B cell (primary cell): ENCODE results near the gene SMPD3. TPM values are rescaled to one million over a fixed set of nuclear protein-coding genes. Genes with fewer than 3 reads are reported as not detected.

Experiments
- ATAC-seq: fragments of 200-7000 bp; cut with Tn5 transposase; one replicate; pipeline ENCODE4 v1.10.0; 2021; ENCODE audit warnings: low read depth, mild to moderate bottlenecking, moderate number of reproducible peaks, moderate library complexity
- CTCF ChIA-PET: fragments of 350-600 bp; sonication (Branson Sonifier 250); formaldehyde crosslinking; loops from one replicate; lab custom pipeline; 2021; ENCODE audit warnings: antibody characterized with exemption, inconsistent platforms; lab: Charles Lee
- POLR2A ChIA-PET: fragments of 350-600 bp; sonication (Branson Sonifier 250); formaldehyde crosslinking; loops from one replicate; lab custom pipeline; 2021; ENCODE audit warnings: antibody characterized with exemption; lab: Charles Lee
- DNase-seq: peaks from one replicate; pipeline ENCODE4 v3.0.0; 2013
- H2AFZ ChIP-seq: 2 replicates; pipeline ENCODE4 v1.6.1; 2012; ENCODE audit warnings: mild to moderate bottlenecking, low read depth, low read length; ENCODE audit not compliant: insufficient read depth, poor library complexity, severe bottlenecking
- H3K27ac ChIP-seq, 2 donors: 1 replicate in 1 of 2; 2 replicates in 1 of 2; pipeline ENCODE4 v1.5.1; 2012 to 2013; ENCODE audit warnings: low read length in 2 of 2, mild to moderate bottlenecking in 2 of 2, moderate library complexity in 1 of 2
- H3K27me3 ChIP-seq, 4 experiments: fragments of 200-600 bp in 1 of 4; sonication (generic) in 1 of 4; replicated peaks in 1 of 4; 1 replicate in 2 of 4; 2 replicates in 2 of 4; pipeline versions ENCODE4 v1.6.1 to v1.7.0; 2013 to 2016; ENCODE audit warnings: low read length in 3 of 4, mild to moderate bottlenecking in 2 of 4, mixed read lengths in 1 of 4, moderate library complexity in 1 of 4; ENCODE audit not compliant: insufficient read depth in 4 of 4, control insufficient read depth in 3 of 4; ENCODE audit errors: control extremely low read depth in 1 of 4
- H3K36me3 ChIP-seq, 2 experiments: replicated peaks in 1 of 2; 1 replicate in 1 of 2; 2 replicates in 1 of 2; pipeline versions ENCODE4 v1.6.1 to v1.7.1; 2013; ENCODE audit warnings: low read length in 1 of 2; ENCODE audit not compliant: insufficient read depth in 2 of 2, control insufficient read depth in 1 of 2; ENCODE audit errors: control extremely low read depth in 1 of 2, extremely low read depth in 1 of 2
- H3K4me1 ChIP-seq, 2 donors: fragments of 200-600 bp in 1 of 2; sonication (generic) in 1 of 2; 1 replicate in 1 of 2; 2 replicates in 1 of 2; pipeline versions ENCODE4 v1.5.1 to v1.6.1; 2013 to 2017; ENCODE audit warnings: low read length in 2 of 2; ENCODE audit not compliant: control insufficient read depth in 2 of 2, insufficient read depth in 2 of 2
- H3K4me2 ChIP-seq: replicated peaks from 2 replicates; pipeline ENCODE3; 2012; ENCODE audit warnings: mild to moderate bottlenecking, low read depth, low read length; ENCODE audit not compliant: poor library complexity, severe bottlenecking
- H3K4me3 ChIP-seq, 5 experiments: fragments of 200-600 bp in 1 of 5; sonication (generic) in 1 of 5; 1 replicate in 3 of 5; 2 replicates in 2 of 5; pipeline versions ENCODE4 v1.5.1 to v1.7.0; 2011 to 2016; ENCODE audit warnings: low read length in 4 of 5, mild to moderate bottlenecking in 4 of 5, low read depth in 2 of 5, control low read depth in 1 of 5, moderate library complexity in 1 of 5; ENCODE audit not compliant: insufficient read depth in 1 of 5; ENCODE audit errors: control extremely low read depth in 1 of 5, extremely low read depth in 1 of 5
- H3K79me2 ChIP-seq: fragments of 200-600 bp; sonication (generic); one replicate; pipeline ENCODE4 v1.6.0; 2016; ENCODE audit warnings: low read length; ENCODE audit not compliant: control insufficient read depth, insufficient read depth
- H3K9ac ChIP-seq: fragments of 200-600 bp; sonication (generic); 2 replicates; pipeline ENCODE4 v1.6.1; 2017; ENCODE audit warnings: mild to moderate bottlenecking, low read length, moderate library complexity
- H3K9me3 ChIP-seq, 3 donors: one replicate each; pipeline versions ENCODE4 v1.6.1 to v1.7.1; 2013; ENCODE audit warnings: low read length in 2 of 3; ENCODE audit not compliant: control insufficient read depth in 2 of 3, insufficient read depth in 1 of 3; ENCODE audit errors: control extremely low read depth in 1 of 3
- H4K20me1 ChIP-seq: 2 replicates; pipeline ENCODE4 v1.6.0; 2012; ENCODE audit warnings: mild to moderate bottlenecking, low read length; ENCODE audit not compliant: insufficient read depth, control insufficient read depth, poor library complexity, severe bottlenecking
- H3K27ac Mint-ChIP-seq: one replicate; pipeline ENCODE4 v1.8.0; 2021; ENCODE audit warnings: mixed read lengths
- H3K27me3 Mint-ChIP-seq: one replicate; pipeline ENCODE4 v1.8.0; 2021; ENCODE audit warnings: mixed read lengths
- H3K4me1 Mint-ChIP-seq: one replicate; pipeline ENCODE4 v1.8.0; 2021; ENCODE audit warnings: mixed read lengths
- H3K4me3 Mint-ChIP-seq: one replicate; pipeline ENCODE4 v1.8.0; 2021; ENCODE audit warnings: mixed read lengths
- H3K9me3 Mint-ChIP-seq: one replicate; pipeline ENCODE4 v1.8.0; 2022; ENCODE audit warnings: mixed read lengths; ENCODE audit not compliant: insufficient read depth
- CTCF ChIP-seq: fragments of 200-600 bp; IDR thresholded peaks from one replicate; pipeline ENCODE4 v1.8.0; 2022; ENCODE audit warnings: antibody characterized with exemption, mild to moderate bottlenecking
- EZH2 ChIP-seq: IDR thresholded peaks from 2 replicates; pipeline ENCODE4 v1.6.1; 2012; ENCODE audit warnings: borderline replicate concordance, low read depth, mild to moderate bottlenecking, moderate library complexity, low read length; ENCODE audit not compliant: insufficient read depth, poor library complexity, severe bottlenecking
- WGBS: methylation state at CpG from one replicate; pipeline ENCODE4 v1.1.5; 2013; ENCODE audit warnings: missing lambda C conversion rate; ENCODE audit not compliant: insufficient coverage; 5-methylcytosine and 5-hydroxymethylcytosine counted together
- intact Hi-C: fragments of 100-400 bp; cut with micrococcal nuclease; formaldehyde crosslinking; loops from one replicate; pipeline ENCODE4 v1.10.0; 2022
- polyA plus RNA-seq: library from polyadenylated mRNA; depleted of rRNA; stranded (reverse); fragments of >200 nt; gene quantifications from 2 replicates; pipeline ENCODE4 v1.2.3, GENCODE V29; 2012
- total RNA-seq, 2 donors: library from RNA; stranded (reverse); fragments of 120-200 nt in 1 of 2; gene quantifications; 1 replicate in 1 of 2; 2 replicates in 1 of 2; pipeline versions ENCODE4 v1.2.3 to v1.2.4, GENCODE V29; 2013 to 2022

Gene SMPD3
- total and polyA plus RNA-seq, 2 donors (not counting 1 experiment from before 2014, with no cell fraction given): 1.2 to 2.8 TPM

GRCh38 chr16:68377667-68378393, 70.5 kb downstream of the SMPD3 start:
- Mint-ChIP-seq H3K27me3 (no peaks in the 10 kb centered on the region), H3K4me3 (no peak overlapping the region), H3K27ac (no peak overlapping the region), H3K9me3 (no peaks in the 10 kb centered on the region), H3K4me1 (peaks cover 34% of the 10 kb centered on the region)
- CTCF ChIA-PET: no interaction called here
- WGBS: 88% methylated on average over 10 of the region's 11 CpGs
- H3K9ac ChIP-seq: no peak overlapping the region
- no peak overlapping the region for H3K4me3 ChIP-seq
- POLR2A ChIA-PET: no interaction called here
- no peaks in the 10 kb centered on the region for H4K20me1 ChIP-seq
- peaks cover 21 to 48% of the 10 kb centered on the region in 2 donors for H3K4me1 ChIP-seq
- no peaks in the 10 kb centered on the region for H3K36me3 ChIP-seq
- ATAC-seq: no peak
- intact Hi-C loops: no loop called here
- peaks cover 0 to 3% (median 1%) of the 10 kb centered on the region in 4 experiments for H3K27me3 ChIP-seq
- DNase-seq: no peak
- no peak overlapping the region for H3K27ac ChIP-seq
- TF ChIP-seq EZH2 (no peak), CTCF (no peak)
- no peaks in the 10 kb centered on the region for H3K79me2 ChIP-seq
- no peaks in the 10 kb centered on the region for H3K9me3 ChIP-seq
- H2AFZ ChIP-seq: no peak overlapping the region
- H3K4me2 ChIP-seq: no peak overlapping the region

- intact Hi-C loops: no loop called here
- no peak overlapping the region for H3K4me3 Mint-ChIP-seq
- H3K4me3 ChIP-seq: no peak overlapping the region
- H3K27ac Mint-ChIP-seq: no peak overlapping the region
- 100% methylated on average over 7 of the region's 7 CpGs for WGBS
- no peak overlapping the region for H3K4me2 ChIP-seq
- H3K9me3 Mint-ChIP-seq: no peaks in the 10 kb centered on the region
- ATAC-seq (no peak), DNase-seq (no peak)
- no peak for TF ChIP-seq EZH2
- TF ChIP-seq CTCF: no peak
- ChIA-PET POLR2A (no interaction called here), CTCF (no interaction called here)
- H4K20me1 ChIP-seq: no peaks in the 10 kb centered on the region
- H3K4me1 ChIP-seq: peaks cover 15 to 42% of the 10 kb centered on the region in 2 donors
- peaks cover 0 to 3% (median 1%) of the 10 kb centered on the region in 4 experiments for H3K27me3 ChIP-seq
- no peaks in the 10 kb centered on the region for H3K36me3 ChIP-seq
- H3K79me2 ChIP-seq: no peaks in the 10 kb centered on the region
- H3K27ac ChIP-seq: no peak overlapping the region
- peaks cover 28% of the 10 kb centered on the region for H3K4me1 Mint-ChIP-seq
- peaks cover 3% of the 10 kb centered on the region for H3K27me3 Mint-ChIP-seq
- no peaks in the 10 kb centered on the region for H3K9me3 ChIP-seq
- H2AFZ ChIP-seq: no peak overlapping the region
- H3K9ac ChIP-seq: no peak overlapping the region
Observed at GRCh38 chr16:68377221-68377620, 71.1 kb downstream of the SMPD3 start.
